GM15510 (cell line): ENCODE results near the gene CIAO2B.

Experiments used
- POLR2A ChIP-seq: IDR thresholded peaks from 3 replicates; pipeline ENCODE4 v1.6.1; 2011; ENCODE audit warnings: borderline replicate concordance; ENCODE audit not compliant: insufficient read length; ENCODE audit errors: extremely low read depth

CIAO2B gene

DNA sequence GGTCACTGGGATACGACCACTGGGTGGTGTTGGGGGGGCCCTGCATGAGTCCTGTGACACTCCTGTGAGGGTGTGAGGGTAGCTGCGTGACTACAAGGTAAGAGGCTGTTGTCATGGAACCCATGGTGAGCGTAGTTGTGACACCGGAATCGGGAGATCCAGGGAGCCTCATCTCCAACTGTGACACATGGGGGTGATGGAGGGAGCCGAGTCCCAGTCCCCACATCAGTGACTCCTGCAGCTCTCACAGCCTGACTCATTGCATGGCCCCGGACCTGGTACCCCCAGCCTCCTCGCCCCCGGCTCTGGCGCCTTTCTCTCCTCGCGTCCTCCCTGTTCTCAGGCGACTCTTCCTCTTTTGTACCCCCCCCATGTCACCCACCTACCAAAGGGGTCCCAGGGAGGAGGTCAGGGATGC is 29.8 kb downstream of the CIAO2B start:
- TF ChIP-seq POLR2A = no peak

GRCh38 chr16:66903544-66904427 is 30.4 kb downstream of the CIAO2B start:
- no peak for TF ChIP-seq POLR2A

GRCh38 chr16:66902648-66903543 is 31.3 kb downstream of the CIAO2B start:
- TF ChIP-seq POLR2A = no peak

GRCh38 chr16:66901626-66902025 is 32.6 kb downstream of the CIAO2B start:
- TF ChIP-seq POLR2A = no peak

DNA sequence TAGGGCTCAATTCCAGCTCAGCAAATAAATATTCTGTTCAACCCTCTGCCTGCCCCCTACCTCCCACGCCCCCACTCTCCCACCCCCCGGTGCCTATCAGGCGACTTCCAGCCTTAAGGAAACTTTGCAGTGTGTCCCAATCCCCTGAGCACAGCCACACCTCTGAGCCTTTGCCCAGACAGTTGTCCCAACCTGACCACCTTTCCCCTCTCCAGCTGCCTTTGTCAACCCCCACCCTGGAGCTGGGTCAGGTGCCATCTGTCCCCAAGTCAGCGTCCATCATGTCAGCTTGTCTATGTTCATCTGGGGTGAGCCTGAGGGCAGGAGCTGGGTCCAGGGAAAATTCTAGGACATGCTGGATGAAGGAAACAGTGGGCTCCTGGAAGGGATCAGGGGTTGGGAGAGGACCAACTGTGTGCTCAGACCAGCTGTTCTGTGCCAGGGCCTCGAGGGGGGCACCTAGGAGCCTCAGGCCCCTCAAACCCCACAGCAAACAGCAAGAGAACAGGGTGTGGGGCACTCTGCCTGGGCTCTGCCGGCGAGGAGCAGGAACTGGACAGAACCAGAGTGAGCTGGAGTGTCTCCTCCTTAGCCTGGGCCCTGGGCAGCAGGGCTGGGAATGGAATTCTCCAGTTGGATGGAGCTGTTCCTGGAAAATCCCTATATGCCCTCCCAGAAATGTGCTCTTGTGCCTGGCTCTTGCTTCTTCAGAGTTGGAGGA is 33.3 kb downstream of the CIAO2B start:
- no peak for TF ChIP-seq POLR2A

- no peak for TF ChIP-seq POLR2A
Observed at GRCh38 chr16:66899945-66900710, 34.1 kb downstream of the CIAO2B start.

DNA sequence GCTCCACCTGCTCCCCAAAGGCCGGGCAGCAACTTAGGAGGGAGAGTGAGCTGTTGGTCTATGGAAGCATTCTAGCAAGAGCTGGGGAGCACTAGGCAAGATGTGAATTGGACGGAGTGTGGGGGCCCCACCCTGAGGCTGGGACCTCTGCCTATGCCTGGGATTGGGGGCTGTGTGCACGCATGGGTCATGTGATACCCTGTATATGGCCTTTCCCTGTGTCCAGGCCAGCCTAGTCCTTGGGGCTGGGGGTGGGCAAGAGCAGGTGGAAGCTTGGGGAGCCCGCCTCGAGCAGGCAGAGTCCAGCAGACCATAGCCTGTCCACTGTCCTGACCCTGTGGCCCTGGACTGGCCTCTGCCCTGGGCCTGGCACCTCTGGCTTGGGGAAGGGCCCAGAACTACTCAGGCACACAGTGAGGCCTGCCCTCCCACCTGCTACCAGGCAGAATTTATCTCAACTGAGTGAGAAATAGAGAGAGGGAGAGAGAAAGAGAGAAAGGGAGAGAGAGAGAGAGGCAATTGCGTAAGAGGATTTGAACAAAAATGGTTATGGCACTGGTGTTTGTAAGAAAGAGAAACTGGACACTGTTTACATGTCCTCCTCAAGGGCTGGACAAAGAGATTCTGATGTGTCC is 34.8 kb downstream of the CIAO2B start:
- no peak for TF ChIP-seq POLR2A

GRCh38 chr16:66898933-66899309 is 35.3 kb downstream of the CIAO2B start:
- no peak for TF ChIP-seq POLR2A

DNA sequence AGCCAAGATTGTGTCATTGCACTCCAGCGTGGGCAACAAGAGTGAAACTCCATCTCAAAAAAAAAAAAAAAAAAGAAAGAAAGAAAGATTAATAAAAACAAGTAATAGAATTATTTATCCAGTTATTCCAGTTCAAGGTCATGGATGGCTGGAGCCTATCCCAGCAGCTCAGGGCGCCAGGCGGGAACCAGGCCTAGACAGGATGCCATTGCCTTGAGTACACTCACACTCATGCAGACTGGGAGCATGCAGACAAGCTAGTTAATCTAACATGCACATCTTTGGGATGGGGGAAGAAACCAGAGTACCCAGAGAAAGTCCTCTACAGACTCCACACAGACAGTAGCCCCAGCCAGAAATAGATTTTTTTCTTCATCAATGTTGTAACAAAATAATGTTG is 36.0 kb downstream of the CIAO2B start:
- TF ChIP-seq POLR2A = no peak

DNA sequence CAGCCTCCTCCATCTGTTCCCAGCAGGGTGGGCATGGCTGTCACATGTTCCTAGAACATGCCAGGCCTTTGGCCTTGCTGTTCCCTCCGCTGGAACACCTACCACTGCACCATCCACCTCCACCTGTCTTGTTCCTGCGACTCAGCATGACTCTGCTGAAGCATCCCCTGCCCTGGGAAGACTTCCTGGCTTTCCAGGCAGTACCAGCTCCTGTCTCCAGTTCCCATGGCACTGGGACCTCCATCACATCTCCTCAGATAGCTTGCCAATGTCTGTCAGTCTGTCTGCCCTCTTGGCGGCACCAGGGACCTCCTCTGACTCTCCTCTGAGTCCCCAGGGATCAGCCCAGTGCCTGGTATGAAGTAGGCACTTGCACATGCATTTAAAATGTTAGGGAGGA is 38.2 kb downstream of the CIAO2B start:
- no peak for TF ChIP-seq POLR2A

DNA sequence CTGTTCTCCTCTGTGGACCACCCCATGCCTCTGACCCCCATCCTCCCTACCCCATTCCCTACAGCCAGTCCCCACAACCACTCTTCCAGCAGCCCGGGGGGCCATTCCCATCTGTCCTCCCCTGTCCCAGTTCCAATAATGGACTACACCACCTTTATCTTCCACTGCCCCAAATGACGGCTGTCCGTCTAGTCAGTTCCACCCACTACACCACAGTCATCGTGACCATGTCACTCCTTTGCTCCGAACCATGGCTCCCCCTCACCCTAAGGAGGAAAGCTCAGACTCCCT is 38.6 kb downstream of the CIAO2B start:
- TF ChIP-seq POLR2A = no peak

DNA sequence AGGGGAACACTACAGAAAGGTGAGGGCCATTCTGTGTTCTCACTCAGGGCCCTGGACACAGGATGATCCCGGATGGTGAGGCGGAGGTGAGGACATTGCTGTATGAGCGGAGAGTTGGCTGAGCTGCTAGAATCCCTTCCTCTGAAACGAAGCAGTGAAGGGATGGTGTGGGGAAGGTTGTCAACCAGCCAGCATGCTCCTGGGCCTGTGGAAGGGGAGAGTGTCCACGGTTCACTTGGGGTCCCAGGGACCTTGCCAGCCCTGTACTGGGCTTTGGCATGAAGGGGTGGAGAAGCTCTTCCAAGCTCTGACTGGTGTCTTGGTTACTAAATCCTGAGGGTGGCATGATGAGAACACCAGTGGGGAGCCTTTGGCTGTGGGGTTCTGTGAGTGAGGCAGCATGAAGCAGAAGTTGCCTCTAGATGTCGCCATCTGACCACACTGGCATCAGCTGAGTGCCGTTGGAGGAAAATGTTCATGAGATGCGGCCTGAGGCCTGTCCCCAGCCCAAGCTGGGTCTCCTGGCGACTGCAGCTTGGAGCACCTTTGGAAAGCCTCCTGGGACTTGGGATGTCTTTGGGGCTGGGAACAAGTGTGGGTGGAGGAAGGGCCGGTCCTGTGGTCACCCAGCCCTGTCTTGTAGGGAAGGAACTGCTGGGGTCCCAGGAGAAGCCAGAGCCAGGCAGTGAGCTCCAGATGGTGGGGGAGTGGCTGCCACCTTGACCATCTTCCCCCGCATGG is 39.1 kb downstream of the CIAO2B start:
- no peak for TF ChIP-seq POLR2A

DNA sequence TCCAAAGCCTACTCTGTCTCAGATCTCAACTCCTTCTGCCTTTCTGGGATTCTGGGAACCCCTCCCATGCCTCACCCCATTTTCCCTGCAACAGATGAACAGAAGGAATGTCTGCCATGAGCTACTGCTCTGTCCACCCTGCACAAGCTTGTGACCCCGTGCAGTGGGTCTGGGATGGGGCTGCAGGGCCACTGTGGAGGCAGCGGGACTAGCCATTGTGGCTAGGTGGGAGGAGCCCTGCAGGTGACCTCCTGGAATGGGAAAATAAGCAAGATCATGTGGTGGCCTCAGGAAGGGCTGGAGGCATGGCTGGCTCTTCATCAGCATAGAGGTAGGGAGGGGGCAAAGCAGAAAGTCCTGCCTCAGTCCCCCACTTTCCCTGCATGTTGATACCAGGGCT is 40.1 kb downstream of the CIAO2B start:
- no peak for TF ChIP-seq POLR2A
